H1 (cell line): ENCODE results near the gene NOX5.

Experiments used
- ATF2 ChIP-seq: IDR thresholded peaks from 2 replicates; pipeline ENCODE4 v1.6.1; 2012; ENCODE audit warnings: low read length, inconsistent platforms
- CHD2 ChIP-seq: IDR thresholded peaks from 2 replicates; pipeline ENCODE4 v1.6.1; 2012; ENCODE audit warnings: low read length, improper control_type of control experiment
- CTCF ChIP-seq, 3 experiments: IDR thresholded peaks; 1 replicate in 2 of 3; 2 replicates in 1 of 3; pipeline versions ENCODE4 v1.5.1 to v1.6.1; 2011; ENCODE audit warnings: low read length in 3 of 3, mild to moderate bottlenecking in 3 of 3, inconsistent platforms in 2 of 3, low read depth in 1 of 3, moderate library complexity in 1 of 3; ENCODE audit not compliant: insufficient read depth in 1 of 3; ENCODE audit errors: control extremely low read depth in 1 of 3
- EGR1 ChIP-seq: IDR thresholded peaks from 2 replicates; pipeline ENCODE4 v1.6.1; 2011; ENCODE audit warnings: low read depth, low read length, borderline replicate concordance
- EZH2 ChIP-seq: fragments of 200-600 bp; sonication (generic); IDR thresholded peaks from 2 replicates; pipeline ENCODE4 v1.7.1; 2012; ENCODE audit warnings: low read depth, mild to moderate bottlenecking, moderate library complexity, low read length, inconsistent platforms; ENCODE audit not compliant: severe bottlenecking
- GABPA ChIP-seq: IDR thresholded peaks from 2 replicates; pipeline ENCODE4 v1.6.1; 2011; ENCODE audit warnings: mild to moderate bottlenecking, low read length, moderate library complexity, borderline replicate concordance; ENCODE audit not compliant: insufficient read depth
- NRF1 ChIP-seq: IDR thresholded peaks from 2 replicates; pipeline ENCODE4 v1.6.1; 2011; ENCODE audit warnings: mild to moderate bottlenecking, low read depth, low read length, improper control_type of control experiment
- POLR2A ChIP-seq, 2 experiments: IDR thresholded peaks; 1 replicate in 1 of 2; 2 replicates in 1 of 2; pipeline ENCODE4 v1.6.1; 2011; ENCODE audit warnings: low read depth in 2 of 2, low read length in 2 of 2, mild to moderate bottlenecking in 2 of 2; ENCODE audit errors: control extremely low read depth in 1 of 2
- POLR2AphosphoS5 ChIP-seq: IDR thresholded peaks from 2 replicates; pipeline ENCODE4 v1.6.1; 2011; ENCODE audit warnings: low read depth, low read length
- RAD21 ChIP-seq, 2 experiments: IDR thresholded peaks in 1 of 2; conservative IDR thresholded peaks in 1 of 2; 2 replicates each; pipeline ENCODE4 v1.6.1; 2011; ENCODE audit warnings: low read depth in 2 of 2, low read length in 2 of 2, improper control_type of control experiment in 1 of 2, inconsistent platforms in 1 of 2, mild to moderate bottlenecking in 1 of 2, moderate library complexity in 1 of 2
- RFX5 ChIP-seq: IDR thresholded peaks from 2 replicates; pipeline ENCODE4 v1.6.1; 2011; ENCODE audit warnings: low read depth, low read length, improper control_type of control experiment, borderline replicate concordance
- SRF ChIP-seq: IDR thresholded peaks from 2 replicates; pipeline ENCODE4 v1.6.1; 2011; ENCODE audit warnings: mild to moderate bottlenecking, low read depth, low read length, moderate library complexity

DNA sequence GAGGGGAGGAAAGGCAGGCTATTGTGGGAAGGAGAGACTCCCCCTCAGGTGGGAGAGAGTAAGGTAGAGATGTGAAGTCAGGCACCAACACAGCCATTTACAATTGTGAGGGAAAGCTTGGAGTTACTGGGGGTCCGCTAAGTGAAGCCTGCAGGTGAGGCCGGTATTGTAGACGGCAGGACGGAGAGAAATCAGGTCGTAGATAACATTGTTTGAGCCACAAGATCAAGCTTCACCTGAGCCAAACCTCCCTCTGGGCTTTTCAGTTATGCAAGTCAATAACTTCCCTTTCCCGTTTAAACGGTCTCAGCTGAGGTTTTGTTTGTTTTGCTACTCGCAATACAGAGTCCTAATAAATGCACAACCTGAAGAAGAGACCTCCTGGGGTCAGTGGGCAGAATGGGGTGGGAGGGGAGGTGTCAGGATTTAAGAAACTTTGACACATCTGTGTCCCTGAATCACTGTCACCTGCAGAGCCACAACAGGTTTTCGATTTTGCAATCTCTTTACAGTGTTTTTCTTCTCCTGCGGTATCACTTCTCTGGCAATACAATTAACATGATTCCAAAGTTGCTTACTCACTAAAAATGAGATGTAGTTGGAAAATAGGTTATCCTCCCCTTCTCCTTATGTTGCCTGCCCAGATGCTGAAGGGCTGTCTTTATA lies 73.9 kb downstream of the NOX5 start:
- no peak for TF ChIP-seq RAD21 (IDR thresholded peaks at IDR 0.05 in 1 of 2, conservative IDR thresholded peaks at IDR 0.05 in 1 of 2; ENCODE audit: low read depth in 2 of 2, low read length in 2 of 2)
- no peak for TF ChIP-seq EZH2
- TF ChIP-seq POLR2AphosphoS5, result no peak
- TF ChIP-seq CTCF (IDR thresholded peaks at IDR 0.05; ENCODE audit: control extremely low read depth in 1 of 3, insufficient read depth in 1 of 3, low read depth in 1 of 3, low read length in 3 of 3), result no peak
- no peak for TF ChIP-seq POLR2A (IDR thresholded peaks at IDR 0.05; ENCODE audit: control extremely low read depth in 1 of 2, low read depth in 2 of 2, low read length in 2 of 2)
- TF ChIP-seq EGR1, result no peak
- TF ChIP-seq CHD2, result no peak
- TF ChIP-seq GABPA, result no peak
- TF ChIP-seq NRF1, result no peak
- no peak for TF ChIP-seq ATF2
- TF ChIP-seq RFX5, result no peak
- TF ChIP-seq SRF, result no peak
